ENCODE results near the gene FANCC.

- TF ChIP-seq CTCF (IDR thresholded peaks at IDR 0.05) (no peak), POLR2A (IDR thresholded peaks at IDR 0.05) (no peak)
Measured at GRCh38 chr9:95342571-95342970, 25.1 kb upstream of the FANCC start.
